ENCODE data around the gene AMBP.

The AMBP gene

DNA sequence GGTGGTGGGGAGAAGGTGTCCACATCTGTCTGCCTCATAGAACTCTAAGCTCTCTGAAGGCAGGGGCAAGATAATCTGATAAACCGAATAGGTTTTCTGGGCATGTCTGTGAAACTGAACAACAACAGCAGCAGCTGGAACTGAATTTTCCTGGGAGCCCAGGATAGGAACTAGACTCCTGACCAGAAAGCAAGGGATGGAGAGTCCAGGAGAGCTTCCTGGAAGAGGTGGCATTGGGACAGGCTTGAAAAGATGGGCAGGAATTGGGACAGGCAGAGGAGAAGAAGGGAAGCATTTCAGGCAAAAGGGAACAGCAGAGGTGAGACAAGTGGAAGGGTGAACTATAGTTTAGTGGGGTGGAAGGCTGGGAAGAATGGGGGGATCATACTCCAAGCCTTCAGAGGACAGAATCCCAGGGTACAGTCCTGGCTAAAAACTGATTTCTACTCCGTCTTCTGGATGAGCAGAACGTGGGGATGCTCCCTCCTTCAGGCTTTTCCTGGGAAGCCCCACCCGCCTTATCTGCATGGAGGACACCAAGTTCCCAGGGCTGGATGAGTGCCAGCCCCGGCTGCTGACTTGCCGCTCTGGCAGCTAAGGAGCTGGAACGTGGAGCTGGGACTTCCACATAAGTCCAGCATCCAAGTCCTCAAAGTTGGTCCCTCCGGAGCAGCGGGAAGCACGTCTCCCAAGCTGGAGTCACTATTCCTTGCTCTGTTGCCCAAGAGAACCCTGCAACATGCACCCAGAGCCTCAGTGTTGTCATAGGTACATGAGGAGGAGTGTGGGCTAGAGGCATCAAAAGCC lies 34.9 kb upstream of the AMBP start:
- no peak for DNase-seq

- DNase-seq, result no peak
Measured at GRCh38 chr9:114112325-114112724, 34.2 kb upstream of the AMBP start.

- DNase-seq, result no peak
Measured at GRCh38 chr9:114110180-114110579, 32.1 kb upstream of the AMBP start.

- DNase-seq, result no peak
Measured at GRCh38 chr9:114109124-114109523, 31.0 kb upstream of the AMBP start.

DNA sequence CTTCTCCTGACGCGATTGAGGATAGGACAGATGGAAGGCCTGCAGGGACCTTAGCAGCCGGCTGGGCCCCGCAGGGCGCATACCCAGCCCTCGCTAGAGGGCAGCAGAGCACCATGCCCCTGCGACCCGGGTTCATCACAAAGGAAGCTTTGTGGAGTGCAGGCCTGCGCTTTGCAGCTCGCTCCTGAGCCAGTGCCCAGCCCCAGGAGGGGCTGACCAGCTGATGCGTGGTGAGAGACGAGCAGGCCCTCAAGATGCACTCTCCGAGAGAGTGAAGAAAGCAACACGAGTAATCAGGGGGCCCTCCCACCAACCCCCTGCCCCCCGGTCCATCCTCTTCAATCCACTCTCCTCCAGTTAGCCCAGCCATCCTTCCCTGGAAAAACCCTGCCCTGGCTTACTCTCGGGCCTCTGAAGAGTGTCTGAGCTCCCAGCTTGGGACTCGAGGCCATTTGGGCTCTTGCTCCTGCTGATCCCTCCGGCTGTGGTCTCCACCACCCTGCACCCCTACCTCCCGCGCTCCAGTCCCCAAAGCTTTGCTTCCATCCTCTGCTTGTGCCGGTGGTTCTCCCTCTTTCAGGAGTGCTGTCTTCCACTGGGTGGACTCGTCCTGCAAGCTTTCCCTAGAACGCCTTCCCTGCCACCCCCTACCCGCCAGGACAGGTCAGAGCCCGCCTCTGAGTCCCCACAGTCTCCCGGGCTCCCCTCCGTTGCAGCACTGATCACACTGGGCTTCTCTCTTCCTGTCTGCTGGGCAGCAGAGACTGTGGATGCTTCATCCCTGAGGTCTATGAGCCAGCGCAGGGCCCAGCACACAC lies 30.1 kb upstream of the AMBP start:
- peak; percentile 20 to 24 for DNase-seq

DNA sequence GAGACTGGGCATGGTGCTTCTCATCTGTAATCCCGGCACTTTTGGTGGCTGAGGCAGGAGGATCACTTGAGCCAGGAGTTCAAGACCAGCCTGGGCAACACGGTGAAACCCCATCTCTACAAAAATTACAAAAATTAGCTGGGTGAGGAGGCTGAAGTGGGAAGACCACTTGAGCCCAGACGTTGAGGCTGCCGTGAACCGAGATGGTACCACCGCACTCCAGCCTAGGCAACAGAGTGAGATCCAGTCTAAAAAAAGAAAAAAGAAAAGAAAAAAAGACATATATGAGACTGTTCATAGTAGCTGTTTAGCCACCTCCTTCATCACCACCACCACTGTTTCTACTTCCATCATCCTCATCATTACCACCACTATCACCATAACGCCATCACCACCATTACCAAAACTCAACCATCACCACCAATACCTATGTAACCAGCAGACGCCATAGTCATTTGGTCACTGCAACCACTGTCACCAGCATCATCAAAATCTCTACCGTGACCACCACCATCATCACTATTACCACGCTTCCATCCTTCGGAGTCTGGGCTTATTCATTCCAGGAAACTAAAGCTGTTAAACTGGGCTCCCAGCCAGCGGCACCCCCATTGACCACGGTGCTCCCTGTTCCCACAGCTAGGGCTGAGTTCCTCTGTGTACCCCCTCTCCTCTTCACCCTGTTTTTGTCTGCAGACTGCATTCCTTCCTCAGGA lies 29.3 kb upstream of the AMBP start:
- no peak for DNase-seq

GRCh38 chr9:114105236-114105635 lies 27.1 kb upstream of the AMBP start:
- no peak for DNase-seq

GRCh38 chr9:114102484-114102883 lies 24.4 kb upstream of the AMBP start:
- DNase-seq, result no peak

DNA sequence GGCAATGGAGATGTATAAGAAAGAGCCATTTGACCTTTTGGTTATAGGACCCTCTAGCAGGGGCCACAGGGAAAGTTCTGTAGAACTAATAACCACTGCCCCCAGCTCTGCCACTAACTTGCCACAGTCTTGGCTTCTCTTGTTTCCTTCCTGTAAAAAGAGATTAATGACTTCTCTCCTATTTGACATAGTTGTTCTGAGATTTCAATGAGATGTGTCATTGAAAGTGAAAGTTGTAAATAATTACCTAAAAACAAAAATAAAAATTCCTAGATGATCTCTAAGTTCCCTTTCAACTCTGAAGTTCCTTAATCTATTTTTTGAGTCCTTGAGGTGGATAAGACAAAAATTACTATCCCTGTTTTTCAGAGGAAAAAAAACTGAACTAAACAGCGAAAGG lies 22.4 kb upstream of the AMBP start:
- DNase-seq, result no peak

- no peak for DNase-seq
Measured at GRCh38 chr9:114099669-114100270, 21.7 kb upstream of the AMBP start.

DNA sequence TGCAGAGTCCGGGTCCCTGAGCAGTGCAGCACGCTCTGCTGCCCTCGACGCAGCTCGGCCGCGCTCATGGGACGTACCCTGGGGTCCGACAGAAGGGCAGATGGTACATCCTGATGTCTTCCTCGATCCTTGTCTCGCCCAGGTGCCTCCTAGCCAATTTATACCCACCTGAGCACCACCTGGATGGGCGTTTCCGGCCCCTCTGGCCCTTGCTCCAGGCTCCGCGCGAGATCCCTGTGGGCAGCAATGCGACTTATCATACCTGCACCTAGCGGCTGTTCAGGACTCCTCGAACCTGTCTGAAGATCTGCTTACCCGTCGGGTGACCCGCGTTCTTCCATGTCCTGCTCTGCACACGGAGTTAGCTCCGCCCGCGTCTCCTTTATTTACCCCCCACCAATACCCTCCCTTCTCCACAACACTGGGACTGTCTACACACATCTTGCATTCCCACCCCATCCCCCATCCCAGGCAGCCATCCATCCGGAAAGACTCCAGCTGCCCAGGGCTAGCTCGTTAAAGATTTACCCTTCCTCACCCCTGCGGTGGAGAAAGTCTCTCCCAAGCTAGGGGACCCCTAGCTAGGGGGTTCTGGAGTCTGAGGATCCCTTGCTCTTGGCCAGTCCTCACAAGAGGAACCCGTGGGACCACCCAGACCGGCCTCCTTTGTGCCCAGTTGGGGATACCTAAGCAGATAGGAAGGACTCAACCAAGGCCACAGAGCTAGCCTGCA lies 21.0 kb upstream of the AMBP start, which contains the start of gene KIF12:
TSS of gene KIF12 (minus strand) at position 357 of the 733 bp plus-strand sequence. CDS start at position 341, 16 bp downstream.
- no peak for DNase-seq

DNA sequence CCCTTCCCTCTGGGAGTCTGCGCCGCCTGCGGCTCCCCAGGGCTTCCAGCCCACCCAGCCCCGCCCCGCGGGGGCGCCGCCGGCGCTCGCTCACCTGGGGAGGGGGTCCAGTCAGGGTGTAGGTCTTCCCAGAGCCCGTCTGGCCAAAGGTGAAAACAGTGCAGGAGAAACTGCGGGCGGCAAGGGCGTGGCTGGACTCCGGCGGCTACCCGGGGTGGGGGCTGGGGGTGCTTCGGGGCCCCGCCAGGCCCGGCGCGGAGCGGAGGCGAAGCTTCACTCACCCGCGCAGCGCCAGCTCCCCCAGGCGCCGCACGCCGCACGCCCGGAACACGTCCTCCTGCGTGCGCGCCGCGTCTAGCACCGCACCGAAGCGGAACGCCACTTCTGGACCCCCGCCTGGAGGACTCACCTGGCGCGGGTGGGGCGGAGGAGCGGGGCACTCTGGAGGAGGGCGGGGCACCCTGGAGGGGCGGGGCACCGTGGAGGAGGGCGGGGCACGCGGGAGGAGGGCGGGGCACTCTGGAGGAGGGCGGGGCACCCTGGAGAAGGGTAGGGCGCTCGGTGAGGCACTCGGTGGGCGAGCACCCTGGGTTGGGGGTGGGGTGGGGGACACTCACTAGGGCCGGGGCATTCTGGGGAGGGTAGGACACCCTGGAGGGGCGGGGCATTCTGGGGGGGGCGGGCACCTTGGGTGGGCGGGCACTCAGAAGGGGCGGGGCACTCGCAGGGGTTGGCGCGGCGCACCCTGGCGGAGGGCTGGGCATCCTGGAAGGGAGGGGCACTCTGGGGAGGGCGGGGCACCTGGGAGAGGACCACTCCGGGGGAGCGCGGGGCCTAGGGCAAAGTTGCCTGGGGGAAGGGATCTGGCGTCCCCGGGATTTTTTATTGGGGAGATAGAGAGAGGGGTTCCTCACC lies 20.2 kb upstream of the AMBP start:
- DNase-seq, result no peak

DNA sequence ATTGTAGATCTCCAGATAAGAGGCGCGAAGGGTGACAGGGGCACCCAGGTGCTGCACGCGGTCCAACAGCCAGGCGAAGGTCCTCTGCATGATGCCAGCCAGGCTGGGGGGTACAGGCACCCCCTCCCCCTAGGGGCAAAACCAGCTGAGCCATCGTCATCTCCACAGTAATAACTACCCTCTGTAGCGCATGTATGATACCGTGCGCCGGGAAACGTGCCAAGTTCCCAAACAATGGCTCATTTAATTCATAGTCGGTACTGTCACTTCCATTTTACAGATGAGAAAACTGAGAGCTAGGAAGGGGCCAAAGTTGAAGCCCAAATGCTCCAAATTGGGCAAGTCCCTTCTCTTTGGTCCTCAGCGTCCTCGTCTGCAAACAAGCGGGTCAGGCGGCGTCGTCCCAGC lies 19.5 kb upstream of the AMBP start:
- no peak for DNase-seq

DNA sequence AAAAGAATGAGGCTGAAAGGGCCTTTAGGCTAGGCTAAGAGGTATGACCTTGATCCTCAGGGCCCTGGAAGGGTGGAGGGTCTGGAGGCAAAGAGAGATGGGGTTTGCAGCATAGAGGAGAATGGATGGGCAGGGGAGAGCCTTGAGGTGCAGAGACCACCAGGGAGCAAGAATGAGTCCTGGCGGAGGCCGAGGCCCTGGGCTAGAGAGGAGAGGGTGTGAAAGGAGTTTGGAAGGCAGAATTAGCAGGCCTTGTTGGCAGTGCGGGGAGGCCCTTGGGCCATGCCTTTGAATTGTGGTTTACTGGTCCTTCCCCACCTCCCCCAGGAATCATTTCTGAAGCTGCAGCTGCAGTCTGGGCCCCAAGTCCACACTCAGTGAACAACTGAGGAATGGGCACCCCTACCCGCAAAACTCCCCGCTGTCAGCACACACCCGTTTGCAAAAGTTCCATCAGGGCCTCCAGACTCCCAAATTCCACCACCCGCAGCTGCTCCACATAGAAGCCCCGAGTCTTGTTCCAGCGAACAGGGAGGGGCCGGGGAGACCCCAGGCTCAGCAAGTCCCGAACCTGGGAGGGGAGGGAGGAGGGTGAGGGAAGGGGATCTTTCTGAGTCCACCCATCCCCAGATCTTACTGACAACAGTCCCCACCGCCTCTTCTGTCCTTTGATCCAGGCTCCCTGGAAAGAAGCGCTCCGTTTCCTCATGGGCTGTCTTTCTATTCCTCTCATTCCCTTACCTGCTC lies 18.9 kb upstream of the AMBP start:
- DNase-seq, result no peak

GRCh38 chr9:114096041-114096511 lies 18.0 kb upstream of the AMBP start:
- DNase-seq, result no peak

DNA sequence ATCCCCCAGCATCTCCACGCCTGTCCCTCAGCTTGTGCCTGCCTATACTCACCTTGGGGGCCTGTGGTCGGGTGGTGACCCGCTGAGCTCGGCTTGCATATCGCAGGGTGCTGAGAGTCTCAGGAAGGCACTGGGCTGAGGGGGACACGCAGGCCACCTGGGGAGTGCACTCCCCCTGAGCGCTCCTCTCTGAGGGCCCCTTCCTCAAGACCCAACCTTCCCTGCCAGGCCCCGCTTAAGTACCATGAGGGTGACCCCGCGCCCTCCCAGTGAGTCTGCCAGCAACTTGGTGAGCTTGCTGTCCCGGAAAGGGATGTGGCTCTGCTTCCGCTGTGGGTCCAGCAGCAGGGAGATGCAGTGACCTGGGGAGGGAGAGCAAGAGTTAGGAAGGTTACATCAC lies 16.9 kb upstream of the AMBP start:
- DNase-seq, result no peak

DNA sequence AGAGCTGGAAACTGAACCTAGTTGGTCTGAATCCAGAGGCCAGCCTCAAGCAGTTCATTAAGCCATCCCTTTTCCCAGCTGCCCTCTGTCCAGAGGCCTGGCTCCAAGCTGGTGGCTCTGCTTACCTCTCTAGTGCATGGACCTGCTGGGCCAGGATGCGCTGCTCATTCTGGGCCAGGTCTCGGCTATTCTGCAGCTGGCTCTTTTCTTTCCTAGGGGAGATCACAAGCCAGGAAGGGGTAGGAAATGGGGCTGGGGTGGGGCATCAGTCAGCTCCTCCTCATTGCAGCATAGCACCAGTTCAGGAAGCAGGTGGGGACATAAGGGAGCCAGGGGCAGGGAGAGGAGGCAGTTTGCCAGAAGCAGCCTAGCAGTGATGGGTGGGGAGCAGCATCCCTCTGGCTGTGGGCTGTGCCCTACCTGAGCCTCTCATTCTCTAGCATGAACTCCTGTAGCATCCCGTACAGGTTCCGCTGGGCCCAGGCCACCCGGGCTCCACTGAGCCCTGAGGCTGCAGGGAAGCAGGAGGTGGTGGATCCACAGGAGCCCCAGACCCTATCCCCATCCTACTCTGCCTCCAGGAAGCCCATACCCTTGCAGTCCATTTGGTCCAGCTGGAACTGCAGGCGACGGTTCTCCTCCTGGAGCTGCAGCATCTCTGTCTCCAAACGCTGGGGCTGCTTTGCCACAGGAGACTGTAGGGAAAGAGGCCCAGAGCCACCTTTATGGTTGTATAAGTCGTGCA lies 15.8 kb upstream of the AMBP start:
- no peak for DNase-seq

DNA sequence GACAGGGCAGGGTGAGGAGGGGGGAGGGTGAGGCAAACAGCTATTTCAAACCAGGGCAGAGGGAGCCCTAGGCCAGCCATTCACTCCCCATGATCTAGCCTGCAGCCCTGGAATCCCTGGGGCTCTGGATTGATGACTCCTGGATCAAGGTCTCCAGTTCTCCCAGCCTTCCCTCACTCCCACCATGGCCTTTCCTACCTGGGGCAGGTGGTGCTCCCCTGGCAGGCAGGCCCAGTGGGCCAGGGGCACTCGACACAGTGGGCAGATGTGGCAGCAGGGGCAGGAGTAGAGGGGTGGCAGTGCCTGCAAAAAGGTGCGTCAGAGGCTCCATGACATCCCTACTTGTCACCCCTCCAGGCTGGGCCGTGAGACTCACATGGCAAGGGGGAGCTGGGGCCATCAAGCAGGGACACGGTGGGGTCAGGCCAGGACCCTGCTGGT lies 15.0 kb upstream of the AMBP start:
- DNase-seq, result no peak

DNA sequence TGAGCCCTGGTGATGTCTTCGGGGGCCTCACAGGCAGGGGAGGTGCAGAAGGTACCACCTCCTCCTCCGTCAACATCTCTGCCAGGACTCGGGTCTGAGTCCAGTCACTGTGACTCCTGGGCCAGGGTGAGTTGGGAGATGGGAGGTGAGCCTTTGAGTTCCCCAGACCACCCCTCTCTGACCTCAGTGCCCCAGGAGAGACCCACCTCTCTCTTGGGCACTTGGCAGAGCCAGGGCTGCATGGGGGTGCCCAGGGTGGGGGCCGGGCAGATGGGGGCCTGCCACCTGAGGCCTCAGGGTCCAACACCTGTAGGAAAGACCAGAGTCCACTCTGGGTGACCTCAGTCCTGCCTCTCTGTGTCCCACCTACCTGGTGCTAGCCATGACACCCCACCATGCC lies 14.2 kb upstream of the AMBP start:
- DNase-seq, result no peak
